Activated naive CD4-positive, alpha-beta T cell treated with anti-CD3 and anti-CD28 coated beads for 36 hours (primary cell): ENCODE data around the gene DEPDC7. TPM values are rescaled to one million over a fixed set of nuclear protein-coding genes. Genes with fewer than 3 reads are reported as not detected.
"Not testable (repeated sequence)": the region's sequence is repeated elsewhere in the genome, so short reads cannot be mapped to it uniquely, and the experiment has no call there.

Experiments used
- CTCF ChIA-PET: fragments of 350-600 bp; sonication (Branson Sonifier 250); formaldehyde crosslinking; loops from one replicate; lab custom pipeline; 2021; ENCODE audit warnings: antibody characterized with exemption; lab: Charles Lee
- DNase-seq: peaks from one replicate; pipeline ENCODE4 v3.0.0-alpha.2; 2020
- H3K27ac Mint-ChIP-seq: one replicate; pipeline ENCODE4 v1.8.0; 2021; ENCODE audit warnings: mild to moderate bottlenecking, mixed read lengths
- H3K27me3 Mint-ChIP-seq: one replicate; pipeline ENCODE4 v1.8.0; 2021; ENCODE audit warnings: low read depth, mixed read lengths
- H3K36me3 Mint-ChIP-seq: one replicate; pipeline ENCODE4 v1.8.0; 2021; ENCODE audit warnings: low read depth, mixed read lengths
- H3K4me1 Mint-ChIP-seq: one replicate; pipeline ENCODE4 v1.8.0; 2021; ENCODE audit warnings: low read depth, mixed read lengths
- H3K4me3 Mint-ChIP-seq: one replicate; pipeline ENCODE4 v1.8.0; 2021; ENCODE audit warnings: mild to moderate bottlenecking, moderate library complexity, mixed read lengths
- H3K9me3 Mint-ChIP-seq: one replicate; pipeline ENCODE4 v1.8.0; 2021; ENCODE audit warnings: mixed read lengths
- intact Hi-C: fragments of 100-400 bp; cut with micrococcal nuclease; formaldehyde crosslinking; loops from one replicate; pipeline ENCODE4 v1.15.1; 2023
- total RNA-seq, 2 experiments: library from RNA; stranded (reverse); gene quantifications; one replicate each; pipeline ENCODE4 v1.2.3, GENCODE V29; 2021

DEPDC7 gene
- 1 to 10 TPM; 2.2 to 2.5 TPM for total RNA-seq

DNA sequence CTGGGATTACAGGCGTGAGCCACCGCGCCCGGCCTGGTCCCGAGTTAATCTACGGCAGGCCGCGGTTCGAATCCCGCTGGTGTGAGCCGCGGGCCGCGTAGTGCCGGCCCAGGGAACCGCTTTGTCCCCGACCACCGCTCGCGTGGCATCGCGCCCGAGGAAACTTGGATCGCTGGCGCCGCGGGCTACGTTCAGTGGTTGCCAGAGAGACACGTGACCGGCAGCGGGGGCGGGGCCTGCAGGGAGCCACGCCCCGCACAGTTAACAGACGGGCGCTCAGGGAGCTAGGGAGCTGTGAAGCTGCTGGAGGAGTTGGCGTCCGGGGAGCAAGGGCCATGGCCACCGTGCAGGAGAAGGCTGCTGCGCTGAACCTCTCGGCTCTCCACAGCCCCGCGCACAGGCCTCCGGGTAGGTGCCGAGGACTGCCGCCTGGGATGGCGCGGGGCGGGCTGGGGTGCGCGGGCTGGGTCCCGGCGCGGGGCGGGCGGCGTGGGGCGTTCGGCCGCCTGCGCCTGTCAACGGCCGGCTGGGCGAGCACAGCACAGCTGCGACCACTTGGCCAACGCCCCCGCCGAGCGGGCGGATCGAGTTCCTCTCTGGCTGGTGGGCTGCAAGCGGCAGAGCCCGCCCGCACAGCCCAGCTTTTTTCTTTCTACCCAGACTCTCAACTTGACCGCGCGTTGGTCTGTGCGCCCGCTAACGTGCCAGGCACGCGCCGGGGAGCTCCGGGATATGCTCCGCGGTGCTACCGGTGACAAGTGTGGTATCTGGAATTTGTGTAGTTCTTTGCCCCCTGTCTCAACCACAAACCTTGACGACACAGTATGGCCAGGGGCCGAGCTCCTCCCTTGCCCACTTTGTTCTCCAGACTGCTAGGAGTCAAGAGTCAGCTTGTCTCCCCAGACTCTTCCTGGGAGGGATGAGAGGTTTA lies at the start of gene DEPDC7:
DEPDC7 (plus strand) TSS at position 258 of the 931 bp plus-strand sequence; CDS start at position 336, 78 bp downstream.
- no peaks in the 10 kb centered on the region for H3K9me3 Mint-ChIP-seq
- H3K4me3 Mint-ChIP-seq, result peak within 1 kb of the TSS; percentile 84
- H3K27me3 Mint-ChIP-seq, result peaks cover 9% of the 10 kb centered on the region
- intact Hi-C loops, result loop anchor here (1.0 to 10.0 kb wide), 3 partner anchors 23 to 1229 kb away; partner anchors contain the start of genes EIF3M and TCP11L1
- DNase-seq, result peak; percentile 84
- no peaks in the 10 kb centered on the region for H3K36me3 Mint-ChIP-seq
- H3K4me1 Mint-ChIP-seq, result peaks cover 53% of the 10 kb centered on the region
- H3K27ac Mint-ChIP-seq, result no peak within 1 kb of the TSS
- CTCF ChIA-PET, result interaction anchor here (1.0 to 1.2 kb wide), 4 partner anchors 47 to 207 kb away, joined by 3 to 6 read pairs (median 6); no protein-coding TSS in a partner anchor

DNA sequence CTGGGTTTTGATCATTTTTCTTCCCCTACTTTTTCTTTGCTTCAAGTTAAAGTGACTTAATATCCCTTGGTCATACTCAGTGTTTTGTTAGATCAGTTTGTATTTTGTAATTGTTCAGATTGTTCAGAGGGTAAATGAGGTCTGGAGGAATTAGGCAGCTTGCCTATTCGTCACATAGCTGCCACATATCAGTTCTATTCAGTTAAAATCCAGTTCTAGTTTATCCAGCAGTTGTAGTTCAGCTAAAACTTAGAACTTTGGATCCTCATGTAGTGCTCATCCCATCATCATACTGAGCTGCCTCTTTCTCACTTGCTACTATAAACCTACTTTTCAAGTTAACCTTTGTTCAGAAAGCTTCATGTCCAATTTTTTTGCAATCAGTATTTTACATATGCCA lies 47.1 kb upstream of the DEPDC7 start:
- Mint-ChIP-seq H3K9me3 (no peaks in the 10 kb centered on the region), H3K27ac (no peak overlapping the region), H3K4me3 (no peak overlapping the region), H3K36me3 (peaks cover 20% of the 10 kb centered on the region), H3K4me1 (no peaks in the 10 kb centered on the region), H3K27me3 (no peaks in the 10 kb centered on the region)
- CTCF ChIA-PET, result interaction anchor here (0.7 to 5.7 kb wide), 5 partner anchors 9 to 574 kb away, joined by 3 to 39 read pairs (median 7); no protein-coding TSS in a partner anchor
- DNase-seq, result no peak
- intact Hi-C loops, result no loop called here

DNA sequence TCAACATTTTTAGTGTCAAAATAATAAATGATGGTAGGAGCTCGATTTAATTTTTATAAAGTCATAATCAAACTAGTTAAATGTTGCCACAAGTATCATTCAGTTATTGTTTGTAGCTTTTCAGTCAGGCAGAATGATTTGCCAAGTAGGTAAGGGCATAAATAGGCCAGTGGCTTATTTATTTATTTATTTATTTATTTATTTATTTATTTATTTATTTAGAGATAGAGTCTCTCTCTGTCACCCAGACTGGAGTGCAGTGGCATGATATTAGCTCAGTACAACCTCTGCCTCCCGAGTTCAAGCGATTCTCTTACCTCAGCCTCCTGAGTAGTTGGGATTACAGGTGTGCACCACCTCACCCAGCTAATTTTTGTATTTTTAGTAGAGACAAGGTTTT lies 43.4 kb upstream of the DEPDC7 start:
- H3K4me1 Mint-ChIP-seq, H3K27me3 Mint-ChIP-seq, H3K4me3 Mint-ChIP-seq, CTCF ChIA-PET, H3K27ac Mint-ChIP-seq, H3K9me3 Mint-ChIP-seq, DNase-seq, intact Hi-C loops: not testable (repeated sequence)
- H3K36me3 Mint-ChIP-seq, result peaks cover 25% of the 10 kb centered on the region

DNA sequence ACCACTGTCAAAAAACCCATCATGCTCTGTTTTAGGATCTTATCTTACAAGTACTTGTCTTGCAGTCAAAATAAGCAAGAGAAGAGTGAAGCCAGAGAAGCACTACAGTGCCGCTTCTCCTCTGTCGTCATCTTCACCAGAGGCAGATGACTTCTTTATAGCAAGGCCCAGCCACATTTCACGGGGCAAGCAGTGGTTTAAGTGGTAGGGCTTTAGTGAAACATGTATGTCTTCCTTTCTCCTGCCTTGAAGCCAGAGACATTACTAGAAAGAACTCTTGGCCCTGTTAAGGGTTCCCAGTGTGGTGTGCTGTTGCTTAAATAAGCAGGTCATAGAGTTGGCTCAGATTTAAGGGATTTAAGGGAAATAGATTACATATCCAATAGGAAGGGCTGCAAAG lies 42.9 kb upstream of the DEPDC7 start:
- Mint-ChIP-seq H3K4me3 (no peak overlapping the region), H3K4me1 (no peaks in the 10 kb centered on the region), H3K9me3 (no peaks in the 10 kb centered on the region), H3K27ac (no peak overlapping the region), H3K27me3 (no peaks in the 10 kb centered on the region), H3K36me3 (peaks cover 28% of the 10 kb centered on the region)
- no peak for DNase-seq
- intact Hi-C loops, result no loop called here
- CTCF ChIA-PET, result no interaction called here

DNA sequence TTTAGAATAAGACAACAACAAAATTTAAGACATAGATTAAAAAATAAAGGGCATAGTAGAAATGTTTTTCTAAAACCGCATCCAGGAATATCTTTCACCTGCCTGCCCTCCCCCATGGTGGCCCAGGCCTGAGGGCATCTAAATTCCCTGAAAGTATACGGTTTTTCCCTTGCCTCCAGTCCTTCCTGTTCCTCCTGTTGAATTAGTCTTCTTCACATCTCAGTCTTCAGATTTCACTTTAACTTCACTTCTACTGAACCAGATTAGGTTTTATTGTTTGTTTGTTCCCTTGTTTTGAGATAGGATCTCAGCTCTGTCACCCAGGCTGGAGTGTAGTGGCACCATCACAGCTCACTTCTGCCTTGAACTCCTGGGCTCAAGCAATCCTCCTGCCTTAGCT lies 33.1 kb upstream of the DEPDC7 start:
- CTCF ChIA-PET, result interaction anchor here (1.3 kb wide), 1 partner anchor 15 kb away, joined by 3 read pairs; no protein-coding TSS in a partner anchor
- Mint-ChIP-seq H3K27ac (no peak overlapping the region), H3K9me3 (no peaks in the 10 kb centered on the region), H3K4me3 (no peak overlapping the region), H3K36me3 (peaks cover 2% of the 10 kb centered on the region), H3K27me3 (no peaks in the 10 kb centered on the region), H3K4me1 (no peaks in the 10 kb centered on the region)
- no peak for DNase-seq
- intact Hi-C loops, result no loop called here

DNA sequence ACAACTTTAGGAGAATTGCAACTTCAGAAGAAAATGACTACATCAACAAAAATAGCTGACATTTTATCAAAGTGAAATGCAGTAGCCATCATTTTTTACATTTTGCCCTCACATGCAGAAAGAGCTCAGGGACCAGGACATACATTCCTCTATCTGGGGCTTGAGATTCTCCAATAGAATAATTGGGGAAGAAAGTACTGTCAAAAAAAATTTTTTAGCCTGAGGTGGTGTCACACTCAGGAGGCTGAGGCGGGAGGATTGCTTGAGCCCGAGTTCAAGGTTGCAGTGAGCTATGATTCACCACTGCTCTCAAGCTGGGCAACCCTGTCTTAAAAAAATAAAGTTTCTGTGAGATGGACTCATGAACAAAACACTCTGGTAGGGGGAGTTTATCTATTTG lies 32.2 kb upstream of the DEPDC7 start:
- H3K4me1 Mint-ChIP-seq, result no peaks in the 10 kb centered on the region
- no peaks in the 10 kb centered on the region for H3K9me3 Mint-ChIP-seq
- DNase-seq, result no peak
- no peaks in the 10 kb centered on the region for H3K36me3 Mint-ChIP-seq
- no peaks in the 10 kb centered on the region for H3K27me3 Mint-ChIP-seq
- H3K27ac Mint-ChIP-seq, result no peak overlapping the region
- CTCF ChIA-PET, result interaction anchor here (1.1 kb wide), 1 partner anchor 82 kb away, joined by 3 read pairs; no protein-coding TSS in a partner anchor
- H3K4me3 Mint-ChIP-seq, result no peak overlapping the region
- intact Hi-C loops, result no loop called here

DNA sequence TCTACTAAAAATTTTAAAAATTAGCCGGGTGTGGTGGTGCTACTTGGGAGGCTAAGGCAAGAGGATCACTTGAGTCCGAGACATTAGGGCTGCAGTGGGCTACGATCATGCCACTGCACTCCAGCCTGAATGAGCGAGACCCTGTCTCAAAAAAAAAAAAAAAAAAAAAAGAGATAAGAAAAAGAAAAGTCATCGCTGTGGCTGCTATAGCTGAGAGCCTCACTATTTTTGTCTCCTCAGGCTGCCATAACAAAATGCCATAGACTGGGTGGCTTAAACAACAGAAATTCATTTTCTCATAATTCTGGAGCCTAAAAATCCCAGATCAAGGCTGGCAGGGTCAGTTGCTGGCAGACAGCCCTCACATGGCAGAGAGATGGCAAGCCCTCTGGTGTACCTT lies 30.1 kb upstream of the DEPDC7 start:
- H3K27me3 Mint-ChIP-seq, result no peaks in the 10 kb centered on the region
- no peak for DNase-seq

DNA sequence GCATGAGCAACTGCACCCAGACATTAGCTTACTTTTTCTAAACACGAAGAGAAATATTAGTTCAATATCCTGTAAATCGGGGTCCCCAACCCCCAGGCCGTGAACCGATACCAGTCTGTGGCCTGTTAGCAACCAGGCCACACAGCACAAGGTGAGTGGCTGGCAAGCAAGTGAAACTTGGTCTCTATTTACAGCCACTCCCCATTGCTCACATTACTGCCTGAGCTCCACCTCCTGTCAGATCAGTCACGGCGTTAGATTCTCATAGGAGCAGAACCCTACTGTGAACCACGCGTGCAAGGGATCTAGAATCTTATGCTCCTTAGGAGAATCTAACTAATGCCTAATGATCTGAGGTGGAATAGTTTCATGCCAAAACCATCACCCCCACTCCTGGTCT lies 27.8 kb upstream of the DEPDC7 start:
- Mint-ChIP-seq H3K36me3 (peaks cover 1% of the 10 kb centered on the region), H3K9me3 (peaks cover 10% of the 10 kb centered on the region), H3K4me1 (no peaks in the 10 kb centered on the region), H3K4me3 (no peak overlapping the region), H3K27ac (no peak overlapping the region), H3K27me3 (no peaks in the 10 kb centered on the region)
- intact Hi-C loops, result no loop called here
- no peak for DNase-seq
- CTCF ChIA-PET, result interaction anchor here (0.6 kb wide), 1 partner anchor 82 kb away, joined by 3 read pairs; no protein-coding TSS in a partner anchor

More for the DNA sequence above, 30.1 kb upstream of the DEPDC7 start:
- peaks cover 1% of the 10 kb centered on the region for H3K36me3 Mint-ChIP-seq
- no peaks in the 10 kb centered on the region for H3K9me3 Mint-ChIP-seq
- H3K4me3 Mint-ChIP-seq, result no peak overlapping the region
- CTCF ChIA-PET, result no interaction called here
- intact Hi-C loops, result no loop called here
- no peak overlapping the region for H3K27ac Mint-ChIP-seq
- H3K4me1 Mint-ChIP-seq, result no peaks in the 10 kb centered on the region

DNA sequence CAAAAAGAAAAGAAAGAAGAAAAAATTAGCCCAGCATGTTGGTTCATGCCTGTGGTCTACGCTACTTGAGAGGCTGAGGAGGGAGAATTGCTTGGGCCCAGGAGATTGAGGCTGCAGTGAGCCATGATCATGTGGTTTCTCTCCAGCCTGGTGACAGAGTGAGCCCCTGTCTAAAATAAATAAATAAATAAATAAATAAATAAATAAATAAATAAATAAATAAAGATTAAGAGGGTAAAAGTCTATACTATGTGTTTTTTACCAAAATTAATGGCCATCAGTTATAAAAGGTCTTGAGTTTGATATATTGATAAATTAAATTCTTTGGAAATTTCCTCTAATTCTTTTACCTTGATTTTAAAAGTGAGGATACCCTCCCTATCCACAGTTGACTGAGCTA lies 25.2 kb upstream of the DEPDC7 start:
- Mint-ChIP-seq H3K9me3 (peaks cover 12% of the 10 kb centered on the region), H3K4me3 (no peak overlapping the region), H3K27ac (no peak overlapping the region), H3K36me3 (peaks cover 2% of the 10 kb centered on the region), H3K4me1 (no peaks in the 10 kb centered on the region), H3K27me3 (no peaks in the 10 kb centered on the region)
- DNase-seq, result no peak
- CTCF ChIA-PET, result interaction anchor here (1.3 to 1.6 kb wide), 2 partner anchors 52 to 73 kb away, joined by 3 read pairs; no protein-coding TSS in a partner anchor
- intact Hi-C loops, result no loop called here

DNA sequence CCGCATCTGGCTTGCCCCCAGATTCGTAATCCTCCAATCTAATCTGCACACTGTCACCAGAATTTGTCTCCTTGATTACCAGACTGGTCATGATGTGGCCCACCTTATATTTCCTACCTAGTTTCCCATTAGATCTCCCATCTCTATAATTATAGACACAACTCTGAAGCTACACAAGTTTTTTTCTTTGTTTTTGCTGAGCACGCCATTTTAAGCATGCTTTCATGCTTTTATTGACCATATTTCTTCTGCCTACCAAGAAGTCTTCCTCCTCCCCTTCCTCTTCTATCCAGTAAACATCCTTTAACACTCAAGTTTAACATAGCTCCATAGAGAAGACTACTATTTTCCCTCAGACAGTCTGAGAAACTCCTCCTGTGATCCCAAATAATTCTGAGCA lies 24.3 kb upstream of the DEPDC7 start:
- peaks cover 2% of the 10 kb centered on the region for H3K36me3 Mint-ChIP-seq
- CTCF ChIA-PET, result interaction anchor here (1.3 to 1.6 kb wide), 3 partner anchors 51 to 74 kb away, joined by 3 to 4 read pairs (median 3); no protein-coding TSS in a partner anchor
- DNase-seq, result no peak
- peaks cover 12% of the 10 kb centered on the region for H3K9me3 Mint-ChIP-seq
- no peak overlapping the region for H3K4me3 Mint-ChIP-seq
- H3K27me3 Mint-ChIP-seq, result no peaks in the 10 kb centered on the region
- no peak overlapping the region for H3K27ac Mint-ChIP-seq
- no peaks in the 10 kb centered on the region for H3K4me1 Mint-ChIP-seq
- intact Hi-C loops, result no loop called here

DNA sequence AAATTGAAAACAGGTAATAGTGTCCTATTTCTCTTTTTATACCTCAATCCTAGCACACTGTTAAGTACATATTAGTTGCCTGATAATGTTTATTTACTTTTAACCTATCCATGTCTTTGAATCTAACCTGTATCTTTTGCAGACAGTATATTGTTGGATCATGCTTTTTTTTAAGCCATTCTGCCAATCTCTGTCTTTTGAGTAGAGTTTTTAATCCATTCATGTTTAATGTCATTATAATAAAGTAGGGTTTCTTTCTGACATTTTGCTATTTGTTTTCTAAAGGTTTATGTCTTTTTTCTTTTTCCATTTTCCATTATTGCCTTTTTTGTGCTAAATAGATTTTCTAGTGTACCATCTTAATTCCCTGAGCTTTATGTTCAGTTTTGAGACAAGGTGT lies 23.8 kb upstream of the DEPDC7 start:
- CTCF ChIA-PET, result interaction anchor here (1.4 to 1.6 kb wide), 2 partner anchors 72 to 73 kb away, joined by 3 to 4 read pairs; no protein-coding TSS in a partner anchor
- Mint-ChIP-seq H3K4me3 (no peak overlapping the region), H3K27me3 (no peaks in the 10 kb centered on the region), H3K27ac (no peak overlapping the region), H3K4me1 (no peaks in the 10 kb centered on the region), H3K36me3 (peaks cover 2% of the 10 kb centered on the region), H3K9me3 (peaks cover 12% of the 10 kb centered on the region)
- no peak for DNase-seq
- intact Hi-C loops, result no loop called here

DNA sequence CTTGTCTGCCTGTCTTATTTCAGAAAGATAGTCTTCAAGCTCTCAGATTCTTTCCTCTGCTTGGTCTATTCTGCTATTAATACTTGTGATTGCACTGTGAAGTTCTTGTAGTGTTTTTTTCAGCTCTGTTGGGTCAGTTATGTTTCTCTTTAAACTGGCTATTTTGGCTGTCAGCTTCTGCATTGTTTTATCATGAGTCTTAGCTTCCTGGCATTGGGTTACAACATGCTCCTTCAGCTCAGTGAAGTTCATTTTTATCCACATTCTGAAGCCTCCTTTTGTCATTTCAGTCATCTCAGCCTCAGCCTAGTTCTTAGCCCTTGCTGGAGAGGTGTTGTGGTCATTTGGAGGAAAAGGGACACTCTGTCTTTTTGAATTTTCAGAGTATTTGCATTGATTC lies 15.5 kb upstream of the DEPDC7 start:
- no peak overlapping the region for H3K4me3 Mint-ChIP-seq
- CTCF ChIA-PET, result no interaction called here
- intact Hi-C loops, result no loop called here

More for the DNA sequence above, 15.5 kb upstream of the DEPDC7 start:
- no peaks in the 10 kb centered on the region for H3K36me3 Mint-ChIP-seq
- H3K9me3 Mint-ChIP-seq, result peaks cover 11% of the 10 kb centered on the region
- DNase-seq, result no peak
- H3K27me3 Mint-ChIP-seq, result no peaks in the 10 kb centered on the region
- H3K4me1 Mint-ChIP-seq, result peaks cover 9% of the 10 kb centered on the region
- no peak overlapping the region for H3K27ac Mint-ChIP-seq
